H1 (cell line): ENCODE measurements around the gene ZNF398. TPM values are rescaled to one million over a fixed set of nuclear protein-coding genes. Genes with fewer than 3 reads are reported as not detected.

Experiments used
- CTCF ChIA-PET: fragments of 300-600 bp; sonication (Branson Sonifier 250); formaldehyde crosslinking; loops from one replicate; lab custom pipeline; 2021; ENCODE audit not compliant: partially characterized antibody; lab: Charles Lee
- POLR2A ChIA-PET: fragments of 300-600 bp; sonication (Branson Sonifier 250); formaldehyde crosslinking; loops from one replicate; lab custom pipeline; 2021; ENCODE audit warnings: inconsistent platforms; ENCODE audit not compliant: partially characterized antibody; lab: Charles Lee
- DNase-seq, 2 experiments: peaks; one replicate each; pipeline versions ENCODE4 v3.0.0 to v3.0.0-alpha.2; 2010 to 2022; ENCODE audit warnings: low spot score in 2 of 2, low read depth in 1 of 2, mixed read lengths in 1 of 2
- FAIRE-seq: peaks from 2 replicates; lab custom pipeline; 2011; peaks lifted over from hg19 to GRCh38; lab: Jason Lieb, UNC
- H2AFZ ChIP-seq: 2 replicates; pipeline ENCODE4 v1.8.1; 2012; ENCODE audit warnings: low read length, inconsistent platforms
- H2AK5ac ChIP-seq: 2 replicates; pipeline ENCODE4 v1.6.1; 2013; ENCODE audit warnings: low read depth, low read length
- H2BK120ac ChIP-seq: replicated peaks from 2 replicates; pipeline ENCODE3; 2013; ENCODE audit warnings: low read depth, low read length, inconsistent platforms
- H2BK12ac ChIP-seq: 2 replicates; pipeline ENCODE4 v1.6.1; 2013; ENCODE audit warnings: low read depth, low read length
- H2BK15ac ChIP-seq: 2 replicates; pipeline ENCODE4 v1.6.1; 2013; ENCODE audit warnings: low read length
- H2BK20ac ChIP-seq: 2 replicates; pipeline ENCODE4 v1.6.1; 2013; ENCODE audit warnings: low read length
- H2BK5ac ChIP-seq: 2 replicates; pipeline ENCODE4 v1.6.1; 2013; ENCODE audit warnings: low read depth, low read length
- H3K14ac ChIP-seq: 2 replicates; pipeline ENCODE4 v1.6.1; 2013; ENCODE audit warnings: inconsistent platforms; ENCODE audit not compliant: insufficient read length
- H3K18ac ChIP-seq: 2 replicates; pipeline ENCODE4 v1.6.1; 2013; ENCODE audit warnings: low read length; ENCODE audit errors: extremely low read depth
- H3K23ac ChIP-seq: 2 replicates; pipeline ENCODE4 v1.6.1; 2013; ENCODE audit warnings: inconsistent platforms; ENCODE audit not compliant: insufficient read length
- H3K23me2 ChIP-seq: 2 replicates; pipeline ENCODE4 v1.6.1; 2013; ENCODE audit warnings: low read depth, low read length
- H3K27ac ChIP-seq: 2 replicates; pipeline ENCODE4 v1.6.1; 2011; ENCODE audit warnings: low read depth, low read length, inconsistent platforms
- H3K27me3 ChIP-seq, 4 experiments: replicated peaks in 1 of 4; 1 replicate in 1 of 4; 2 replicates in 3 of 4; pipeline versions ENCODE4 v1.6.1 to v1.8.1; 2011 to 2013; ENCODE audit warnings: low read length in 3 of 4, mild to moderate bottlenecking in 3 of 4, inconsistent platforms in 2 of 4, mixed read lengths in 2 of 4, moderate library complexity in 1 of 4; ENCODE audit not compliant: control insufficient read depth in 3 of 4, insufficient read depth in 3 of 4; ENCODE audit errors: extremely low read depth in 1 of 4
- H3K36me3 ChIP-seq, 4 experiments: 2 replicates each; pipeline versions ENCODE4 v1.6.1 to v1.8.1; 2011 to 2013; ENCODE audit warnings: mild to moderate bottlenecking in 4 of 4, low read length in 3 of 4, moderate library complexity in 2 of 4, control low read depth in 1 of 4, inconsistent platforms in 1 of 4; ENCODE audit not compliant: insufficient read depth in 4 of 4, control insufficient read depth in 2 of 4
- H3K4ac ChIP-seq: replicated peaks from 2 replicates; pipeline ENCODE3; 2013; ENCODE audit warnings: low read length, low read depth, mixed read lengths, inconsistent platforms; ENCODE audit not compliant: insufficient read length
- H3K4me1 ChIP-seq, 4 experiments: replicated peaks in 1 of 4; 1 replicate in 1 of 4; 2 replicates in 3 of 4; pipeline versions ENCODE4 v1.6.1 to v1.8.1; 2011 to 2013; ENCODE audit warnings: low read length in 3 of 4, inconsistent platforms in 2 of 4, mixed read lengths in 1 of 4; ENCODE audit not compliant: insufficient read depth in 4 of 4, control insufficient read depth in 3 of 4
- H3K4me2 ChIP-seq, 2 experiments: 2 replicates each; pipeline versions ENCODE4 v1.6.1 to v1.8.1; 2011 to 2013; ENCODE audit warnings: low read depth in 2 of 2, low read length in 2 of 2, control low read depth in 1 of 2, inconsistent platforms in 1 of 2, mild to moderate bottlenecking in 1 of 2; ENCODE audit not compliant: insufficient read depth in 1 of 2
- H3K4me3 ChIP-seq, 4 experiments: fragments of 200-600, 300-600 bp in 1 of 4; sonication (generic), shearing (Covaris generic), sonication (Bioruptor Twin) in 1 of 4; 2 replicates each; pipeline versions ENCODE4 v1.5.1 to v1.8.1; 2011 to 2016; ENCODE audit warnings: low read length in 4 of 4, low read depth in 3 of 4, control low read depth in 2 of 4, inconsistent platforms in 2 of 4, mild to moderate bottlenecking in 2 of 4, mixed read lengths in 1 of 4, moderate library complexity in 1 of 4; ENCODE audit not compliant: insufficient read depth in 2 of 4; ENCODE audit errors: extremely low read depth in 1 of 4
- H3K56ac ChIP-seq: replicated peaks from 2 replicates; pipeline ENCODE3; 2013; ENCODE audit warnings: low read depth, mild to moderate bottlenecking, mixed read lengths, low read length, inconsistent platforms; ENCODE audit not compliant: insufficient read length
- H3K79me1 ChIP-seq: 2 replicates; pipeline ENCODE4 v1.6.1; 2013; ENCODE audit warnings: low read depth, low read length, control low read depth
- H3K79me2 ChIP-seq, 2 experiments: 2 replicates each; pipeline versions ENCODE4 v1.6.1 to v1.8.1; 2012 to 2013; ENCODE audit warnings: low read length in 2 of 2, mild to moderate bottlenecking in 2 of 2, inconsistent platforms in 1 of 2; ENCODE audit not compliant: insufficient read depth in 2 of 2, control insufficient read depth in 1 of 2
- H3K9ac ChIP-seq, 4 experiments: replicated peaks in 1 of 4; 1 replicate in 1 of 4; 2 replicates in 3 of 4; pipeline versions ENCODE4 v1.6.1 to v1.8.1; 2011 to 2013; ENCODE audit warnings: low read depth in 3 of 4, low read length in 3 of 4, control low read depth in 2 of 4, mild to moderate bottlenecking in 2 of 4, moderate library complexity in 2 of 4, inconsistent platforms in 1 of 4; ENCODE audit errors: extremely low read depth in 1 of 4
- H3K9me3 ChIP-seq, 2 experiments: 2 replicates each; pipeline versions ENCODE4 v1.6.1 to v1.8.1; 2012 to 2013; ENCODE audit warnings: mild to moderate bottlenecking in 2 of 2, moderate library complexity in 2 of 2, control low read depth in 1 of 2, inconsistent platforms in 1 of 2, low read depth in 1 of 2, low read length in 1 of 2, mixed read lengths in 1 of 2; ENCODE audit not compliant: insufficient read depth in 2 of 2
- H4K20me1 ChIP-seq, 2 experiments: replicated peaks in 1 of 2; 2 replicates each; pipeline versions ENCODE3 to v1.8.1; 2011 to 2013; ENCODE audit warnings: inconsistent platforms in 2 of 2, low read length in 2 of 2, mild to moderate bottlenecking in 1 of 2; ENCODE audit not compliant: insufficient read depth in 2 of 2, control insufficient read depth in 1 of 2
- H4K5ac ChIP-seq: 2 replicates; pipeline ENCODE4 v1.6.1; 2013; ENCODE audit warnings: low read length, low read depth, mixed read lengths, inconsistent platforms; ENCODE audit not compliant: insufficient read length
- H4K8ac ChIP-seq: 2 replicates; pipeline ENCODE4 v1.8.0; 2013; ENCODE audit warnings: mild to moderate bottlenecking, moderate library complexity, low read length, inconsistent platforms; ENCODE audit not compliant: insufficient read depth; ENCODE audit errors: extremely low read depth
- H4K91ac ChIP-seq: replicated peaks from 2 replicates; pipeline ENCODE3; 2013; ENCODE audit warnings: low read length, mixed read lengths, inconsistent platforms; ENCODE audit not compliant: insufficient read length
- BCL11A ChIP-seq, 2 experiments: IDR thresholded peaks; one replicate each; pipeline ENCODE4 v1.6.1; 2011; ENCODE audit warnings: low read depth in 2 of 2, low read length in 2 of 2, mild to moderate bottlenecking in 2 of 2
- CHD1 ChIP-seq: IDR thresholded peaks from 2 replicates; pipeline ENCODE4 v1.6.1; 2012; ENCODE audit warnings: low read depth, low read length, improper control_type of control experiment
- MAFK ChIP-seq: IDR thresholded peaks from 2 replicates; pipeline ENCODE4 v1.6.1; 2012; ENCODE audit warnings: low read depth, mild to moderate bottlenecking, improper control_type of control experiment, low read length
- RNF2 ChIP-seq: fragments of 200-900, 300-1000 bp; sonication (generic); IDR thresholded peaks from 2 replicates; pipeline ENCODE4 v1.7.1; 2016; ENCODE audit warnings: borderline replicate concordance, low read depth, mild to moderate bottlenecking, antibody characterized with exemption, low read length; ENCODE audit not compliant: poor library complexity, severe bottlenecking; ENCODE audit errors: missing control alignments
- SAP30 ChIP-seq: fragments of 300-600 bp; sonication (generic); IDR thresholded peaks from 2 replicates; pipeline ENCODE4 v1.7.1; 2012; ENCODE audit warnings: low read length, moderate library complexity, mild to moderate bottlenecking, inconsistent platforms; ENCODE audit not compliant: insufficient read depth, insufficient replicate concordance
- SIN3A ChIP-seq, 2 experiments: IDR thresholded peaks in 1 of 2; conservative IDR thresholded peaks in 1 of 2; 2 replicates each; pipeline ENCODE4 v1.6.1; 2011 to 2012; ENCODE audit warnings: low read length in 2 of 2, improper control_type of control experiment in 1 of 2, low read depth in 1 of 2, mild to moderate bottlenecking in 1 of 2
- SRF ChIP-seq: IDR thresholded peaks from 2 replicates; pipeline ENCODE4 v1.6.1; 2011; ENCODE audit warnings: mild to moderate bottlenecking, low read depth, low read length, moderate library complexity
- TAF1 ChIP-seq: IDR thresholded peaks from 2 replicates; pipeline ENCODE4 v1.6.1; 2011; ENCODE audit warnings: mild to moderate bottlenecking, low read depth, low read length
- WGBS, 2 experiments: shearing (Covaris generic) in 1 of 2; methylation state at CpG; one replicate each; pipeline versions ENCODE4 v1.1.6 to v1.1.7; 2013 to 2015; ENCODE audit warnings: low lambda C conversion rate in 2 of 2, mixed read lengths in 2 of 2, inconsistent platforms in 1 of 2, low coverage in 1 of 2, missing lambda C conversion rate in 1 of 2; ENCODE audit not compliant: insufficient replicate concordance in 2 of 2, insufficient coverage in 1 of 2, insufficient read length in 1 of 2; ENCODE audit errors: extremely low coverage in 1 of 2, missing lambda C conversion rate in 1 of 2; 5-methylcytosine and 5-hydroxymethylcytosine counted together
- polyA plus RNA-seq, 7 experiments: library from polyadenylated mRNA; depleted of rRNA in 3 of 7; stranded (reverse) in 5 of 7; unstranded in 2 of 7; fragments of >200 nt in 5 of 7; fragments of 200-250 nt in 2 of 7; gene quantifications; 1 replicate in 5 of 7; 2 replicates in 1 of 7; 4 replicates in 1 of 7; pipeline versions ENCODE4 v1.2.1 to v1.2.3, GENCODE V29; 2011 to 2013; ENCODE audit warnings: missing spikeins in 2 of 7, mixed read lengths in 2 of 7
- total RNA-seq: library from RNA; stranded (reverse); fragmentation: NEBNext Ultra II Directional; extraction: Animal tissue kit (Norgen Biotek cat#: 25700); gene quantifications from 2 replicates; pipeline ENCODE4 v1.2.1, GENCODE V29; 2021

The ZNF398 gene
- total and polyA plus RNA-seq, 2 of the 8 experiments (the other 6 are each of a cell fraction or from before 2014, with no cell fraction given): 52.7 to 63.5 TPM

GRCh38 chr7:149104749-149105148 lies 42.5 kb upstream of the ZNF398 start:
- no peak for DNase-seq
- H3K23me2 ChIP-seq: no peaks in the 10 kb centered on the region
- H4K20me1 ChIP-seq: no peaks in the 10 kb centered on the region
- no peak overlapping the region for H2BK12ac ChIP-seq
- no peaks in the 10 kb centered on the region for H3K9me3 ChIP-seq
- no peaks in the 10 kb centered on the region for H3K4me1 ChIP-seq
- no peak overlapping the region for H2AFZ ChIP-seq
- no peak overlapping the region for H2BK20ac ChIP-seq
- no peak overlapping the region for H2BK5ac ChIP-seq
- H3K9ac ChIP-seq: no peak overlapping the region
- no peak overlapping the region for H3K4ac ChIP-seq
- no peak overlapping the region for H2AK5ac ChIP-seq
- H3K14ac ChIP-seq: no peak overlapping the region
- H4K8ac ChIP-seq: no peak overlapping the region
- H3K27ac ChIP-seq: no peak overlapping the region
- H2BK15ac ChIP-seq: no peak overlapping the region
- no peak overlapping the region for H3K23ac ChIP-seq
- H3K36me3 ChIP-seq: peaks cover 0 to 3% (median 0%) of the 10 kb centered on the region in 4 experiments; a peak in 1 of 8 replicates
- H3K18ac ChIP-seq: no peak overlapping the region
- no peak overlapping the region for H3K4me3 ChIP-seq
- ChIA-PET POLR2A (interaction anchor here (1.1 to 1.3 kb wide), 2 partner anchors 21 to 64 kb away, joined by 3 to 4 read pairs; no protein-coding TSS in a partner anchor), CTCF (interaction anchor here (0.9 to 4.1 kb wide), 5 partner anchors 10 to 221 kb away, joined by 3 to 23 read pairs (median 3); partner anchors contain the start of genes ZNF398 and ZNF425)
- no peaks in the 10 kb centered on the region for H3K27me3 ChIP-seq
- no peak overlapping the region for H3K4me2 ChIP-seq
- H3K56ac ChIP-seq: no peak overlapping the region
- no peak overlapping the region for H2BK120ac ChIP-seq
- no peak for FAIRE-seq
- H3K79me2 ChIP-seq: no peaks in the 10 kb centered on the region
- 97% methylated on average over 25 of the region's 25 CpGs; no CpG with 5 or more reads in 1 of the 2 experiments for WGBS, 2 experiments
- H4K91ac ChIP-seq: no peak overlapping the region
- no peak overlapping the region for H4K5ac ChIP-seq
- TF ChIP-seq CHD1 (no peak), SIN3A (conservative IDR thresholded peaks at IDR 0.05 in 1 of 2, IDR thresholded peaks at IDR 0.05 in 1 of 2; ENCODE audit: low read depth in 1 of 2, low read length in 2 of 2) (no peak), BCL11A (IDR thresholded peaks at IDR 0.05; ENCODE audit: low read depth in 2 of 2, low read length in 2 of 2) (no peak), SRF (no peak), MAFK (no peak), RNF2 (no peak), SAP30 (no peak), TAF1 (no peak)
- TF ChIP-seq, all 59 proteins: peak for 0
- H3K79me1 ChIP-seq: no peaks in the 10 kb centered on the region
